Measurements from ENCODE around the gene CBY1.
"Not testable (repeated sequence)": the region's sequence is repeated elsewhere in the genome, so short reads cannot be mapped to it uniquely, and the experiment has no call there.

Gene CBY1

DNA sequence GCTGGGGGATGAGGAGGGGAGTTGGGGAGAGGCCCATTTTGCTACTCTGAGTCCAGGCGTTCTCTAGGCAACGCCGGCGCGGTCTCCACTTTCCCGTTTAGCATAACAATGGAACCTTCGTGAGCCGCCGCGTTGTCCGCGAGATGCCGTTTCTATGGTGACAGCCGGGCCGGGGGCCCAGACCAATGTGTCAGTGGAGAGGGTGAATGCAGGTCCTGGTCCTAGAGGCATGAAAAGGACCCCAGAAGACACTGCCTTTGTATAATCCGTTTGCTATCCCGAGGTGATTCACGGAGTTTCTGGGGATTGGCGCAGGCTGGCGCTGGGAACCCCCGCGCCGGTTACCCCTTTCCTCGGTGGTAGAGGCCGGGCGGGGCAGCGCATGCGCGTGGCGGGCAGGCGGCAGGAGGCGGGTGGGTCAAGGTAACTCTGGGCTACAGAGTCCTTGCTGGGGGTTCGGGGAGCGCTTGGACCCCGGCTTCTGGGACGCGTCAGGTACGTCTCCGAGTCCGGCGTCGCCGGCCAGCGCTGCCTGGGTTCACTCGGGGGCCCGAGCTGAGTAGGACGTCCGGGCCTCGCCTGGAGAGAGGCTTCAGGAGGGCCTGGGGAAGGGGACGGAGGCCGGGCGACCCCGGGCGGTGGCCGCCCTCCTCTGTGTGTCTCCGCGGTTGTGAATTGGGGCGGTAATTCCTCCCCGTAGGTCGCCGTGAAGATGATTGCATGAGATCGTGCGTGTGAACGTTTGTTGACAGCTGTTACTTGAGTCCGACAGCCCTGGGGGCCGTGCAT is at the start of gene CBY1, which contains the start of gene FAM227A:
TSS of gene CBY1 (plus strand) at position 383 of the 789 bp plus-strand sequence. CDS start 11,417 bp downstream, outside the sequence.
TSS of gene FAM227A (minus strand) at position 137 of the 789 bp plus-strand sequence. CDS start 6,224 bp downstream, outside the sequence.
- DNase-seq (ENCODE audit: low spot score): peak; percentile 90

DNA sequence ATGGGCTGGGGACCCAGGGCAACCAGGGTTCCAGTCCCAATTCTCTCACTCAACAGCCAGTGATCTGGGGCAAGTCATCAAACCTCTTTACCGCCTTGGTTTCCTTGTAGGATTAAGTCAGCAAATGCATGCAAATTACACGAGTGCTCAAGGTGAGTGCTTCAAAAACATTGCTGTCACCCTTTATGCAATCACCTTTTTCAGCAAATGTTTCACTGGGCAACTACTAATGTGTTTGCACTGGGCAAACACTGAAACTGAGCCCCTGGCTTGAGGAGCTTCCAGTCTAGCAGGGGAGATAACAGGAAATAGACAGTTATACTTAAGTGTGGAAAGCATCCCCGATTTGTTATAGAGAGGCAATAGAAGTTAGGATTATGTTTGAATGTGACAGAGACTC is 48.8 kb upstream of the CBY1 start:
- no peak for DNase-seq (ENCODE audit: low spot score)

DNA sequence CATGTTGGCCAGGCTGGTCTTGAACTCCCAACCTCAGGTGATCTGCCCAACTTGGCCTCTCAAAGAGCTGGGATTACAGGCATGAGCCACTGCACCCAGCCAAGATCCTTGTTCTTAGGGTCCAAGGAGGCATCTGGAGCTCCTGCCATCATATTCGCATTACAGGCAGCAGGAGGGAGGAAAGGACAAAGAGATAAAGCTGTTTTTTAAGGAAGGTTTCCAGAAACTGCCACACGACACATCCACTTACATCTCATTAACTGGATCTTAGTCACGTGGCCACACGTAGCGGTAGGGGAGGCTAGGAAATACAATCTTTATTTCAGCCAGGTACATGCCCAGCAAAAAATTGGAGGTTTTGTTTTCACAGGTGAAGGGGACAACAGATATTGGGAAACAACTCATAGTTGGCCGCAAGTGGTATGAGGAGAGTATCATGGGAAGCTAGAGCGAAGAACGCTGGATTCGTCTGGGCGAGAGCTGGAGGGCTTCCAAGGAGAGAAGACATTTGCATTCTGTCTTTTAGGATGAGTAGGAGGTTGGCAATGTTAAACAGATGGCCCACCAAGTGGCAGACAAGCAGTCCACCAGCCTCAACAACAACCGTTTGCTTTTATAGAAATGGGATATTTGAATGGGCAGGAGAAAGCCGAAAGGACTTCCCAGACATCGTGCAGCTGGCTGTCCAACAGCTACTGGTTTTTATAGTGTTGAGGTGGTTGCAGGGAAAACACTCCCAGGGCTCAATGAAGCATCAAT is 47.3 kb upstream of the CBY1 start:
- DNase-seq (ENCODE audit: low spot score): no peak

DNA sequence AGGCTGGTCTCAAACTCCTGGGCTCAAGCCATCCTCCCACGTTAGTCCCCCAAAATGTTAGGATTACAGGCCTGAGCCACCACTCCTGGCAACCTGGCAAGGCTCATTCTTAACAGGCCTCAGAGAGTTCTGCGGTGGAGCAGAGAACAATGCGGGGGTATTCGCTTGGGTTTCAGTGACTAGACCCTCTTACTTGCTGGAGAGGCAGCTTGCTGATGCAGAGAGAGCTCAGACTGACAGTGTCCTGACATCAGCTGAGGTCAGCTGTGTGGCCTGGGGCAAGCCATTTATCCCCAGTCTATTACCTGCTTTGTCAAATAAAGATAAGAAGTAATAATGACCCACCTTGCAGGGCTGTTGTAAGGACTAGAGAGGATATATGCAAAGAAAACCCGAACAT is 46.2 kb upstream of the CBY1 start:
- no peak for DNase-seq (ENCODE audit: low spot score)

DNA sequence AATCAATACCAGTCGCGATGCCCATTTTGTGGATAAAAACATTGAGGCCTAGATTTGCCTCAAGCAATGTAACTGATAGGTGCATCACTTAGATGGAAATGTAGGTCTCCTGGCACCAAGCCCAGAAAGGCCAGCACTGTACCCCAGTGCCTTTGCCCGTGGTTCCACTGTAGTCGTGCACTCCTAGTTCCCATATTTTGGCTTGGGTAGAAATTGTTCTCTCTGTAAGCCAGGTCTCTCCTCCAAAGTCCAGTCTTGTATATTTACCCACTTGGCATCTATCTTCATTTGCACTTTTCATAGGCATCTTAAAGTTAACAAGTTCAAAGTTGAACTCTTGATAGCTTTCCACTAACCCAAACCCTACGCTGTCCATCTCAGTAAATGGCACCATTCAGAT is 44.9 kb upstream of the CBY1 start:
- no peak for DNase-seq (ENCODE audit: low spot score)

DNA sequence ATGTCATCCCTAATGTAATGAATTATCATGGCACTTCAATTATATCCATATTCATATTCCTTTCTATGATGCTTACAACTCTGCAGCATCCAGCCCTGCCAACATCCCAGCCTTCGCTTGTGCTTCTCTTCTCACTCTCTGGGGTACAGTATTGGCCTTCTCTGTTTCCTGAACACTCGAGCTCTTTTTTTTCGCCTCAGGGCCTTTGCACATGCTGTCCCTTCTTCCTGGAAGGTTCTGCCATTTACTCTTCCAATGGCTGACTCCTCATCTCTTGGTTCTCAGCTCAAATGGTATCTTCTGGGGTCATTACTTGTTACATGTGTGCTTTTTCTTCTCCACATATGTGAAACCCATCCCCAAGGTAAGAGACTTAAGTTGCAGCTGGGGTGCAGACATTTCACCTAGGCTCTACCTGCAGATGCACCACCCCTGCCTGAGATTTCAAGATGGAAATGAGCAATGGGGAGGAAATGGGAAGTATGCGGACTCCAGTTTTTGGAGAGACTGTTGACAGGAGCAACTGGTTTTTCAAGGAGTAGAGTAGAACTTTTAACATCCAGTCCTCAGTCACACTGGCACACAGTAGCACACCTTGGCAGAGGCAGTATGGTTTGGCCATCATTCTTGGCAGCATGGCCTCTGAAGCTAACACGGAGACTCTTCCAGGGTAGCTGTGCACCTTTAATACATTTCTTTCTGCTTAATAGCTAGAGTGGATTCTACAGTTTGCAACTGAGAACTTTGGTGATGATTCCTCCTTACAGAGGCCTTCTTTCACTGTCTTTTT is 44.0 kb upstream of the CBY1 start:
- no peak for DNase-seq (ENCODE audit: low spot score)

DNA sequence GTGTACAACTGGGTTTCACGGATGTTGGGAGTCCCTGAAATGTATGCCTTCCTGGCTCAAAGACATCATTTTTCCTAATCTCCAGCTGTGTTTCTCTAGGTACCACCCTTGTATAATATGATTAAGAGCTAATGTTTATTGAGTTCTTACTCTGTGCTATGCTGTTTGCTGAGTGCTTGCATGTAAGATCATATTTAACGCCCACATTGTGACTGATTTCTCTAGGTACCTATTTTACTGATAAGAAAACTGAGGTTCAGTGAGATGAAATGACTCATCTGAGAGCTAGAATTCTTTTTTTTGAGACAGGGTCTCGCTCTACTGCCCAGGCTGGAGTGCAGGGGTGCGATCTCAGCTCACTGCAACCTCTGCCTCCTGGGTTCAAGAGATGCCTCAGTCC is 42.9 kb upstream of the CBY1 start:
- no peak for DNase-seq (ENCODE audit: low spot score)

DNA sequence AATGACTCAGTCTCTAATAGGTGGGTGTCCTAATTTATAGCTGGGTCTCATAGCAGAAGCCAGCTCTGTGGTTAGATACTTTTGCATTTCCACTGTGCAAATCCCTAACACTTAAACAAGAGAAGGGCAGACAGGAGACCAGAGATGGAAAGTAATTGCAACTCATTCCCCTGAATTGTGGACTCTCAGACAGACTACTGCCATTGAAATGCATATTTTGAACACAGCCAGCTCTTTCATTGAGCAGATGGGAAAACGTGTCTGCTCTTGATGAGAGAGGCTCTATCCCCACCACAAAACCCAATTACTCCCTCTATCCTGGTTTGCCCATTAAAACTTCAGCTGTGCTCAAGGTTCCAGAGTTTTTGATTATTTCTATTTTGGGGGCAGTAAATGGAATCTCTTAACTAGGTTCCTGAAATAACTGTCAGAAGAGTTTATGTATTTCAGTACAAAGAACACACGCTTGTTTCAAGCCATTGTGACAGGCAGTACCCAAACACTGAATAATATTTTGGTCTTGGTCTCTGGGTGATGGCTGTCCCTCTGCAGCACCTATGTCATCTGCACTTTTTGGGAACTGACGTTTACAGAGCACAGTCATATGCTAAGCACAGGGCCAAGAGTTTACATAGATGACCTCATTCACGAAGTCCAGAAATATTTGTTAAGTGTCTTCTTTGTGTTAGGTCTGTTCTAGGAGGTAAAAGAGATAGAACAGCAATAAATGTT is 41.9 kb upstream of the CBY1 start:
- no peak for DNase-seq (ENCODE audit: low spot score)

DNA sequence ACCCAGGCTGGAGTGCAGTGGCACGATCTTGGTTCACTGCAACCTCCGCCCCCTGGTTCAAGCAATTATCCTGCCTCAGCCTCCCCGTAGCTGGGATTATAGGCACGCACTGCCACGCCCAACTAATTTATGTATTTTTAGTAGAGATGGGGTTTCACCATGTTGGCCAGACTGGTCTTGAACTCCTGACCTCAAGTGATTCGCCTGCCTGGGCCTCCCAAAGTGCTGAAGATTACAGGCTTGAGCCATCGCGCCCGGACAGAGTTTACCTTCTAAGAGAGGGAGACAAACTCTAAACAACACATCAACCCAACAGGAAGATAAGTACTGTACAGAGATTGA is 41.4 kb upstream of the CBY1 start:
- DNase-seq (ENCODE audit: low spot score): not testable (repeated sequence)

DNA sequence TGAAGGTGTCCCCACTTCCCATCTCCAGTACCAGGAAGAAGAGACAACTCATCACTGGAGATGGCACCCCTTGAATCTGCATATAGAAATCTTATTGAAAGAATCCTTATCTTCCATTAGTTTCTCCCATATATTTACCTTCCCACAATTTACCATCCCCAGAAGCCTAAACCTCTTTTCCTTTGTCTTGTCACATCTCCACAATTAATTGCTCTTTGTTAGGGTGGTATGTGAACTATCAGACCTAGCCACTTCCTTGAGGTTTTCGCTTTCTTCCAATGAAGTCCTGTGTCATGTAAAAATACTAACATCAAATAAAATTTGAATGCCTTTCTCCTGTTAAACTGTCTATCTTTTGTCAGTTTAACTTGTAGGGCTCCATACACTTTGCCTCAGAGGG is 38.2 kb upstream of the CBY1 start:
- DNase-seq (ENCODE audit: low spot score): no peak

DNA sequence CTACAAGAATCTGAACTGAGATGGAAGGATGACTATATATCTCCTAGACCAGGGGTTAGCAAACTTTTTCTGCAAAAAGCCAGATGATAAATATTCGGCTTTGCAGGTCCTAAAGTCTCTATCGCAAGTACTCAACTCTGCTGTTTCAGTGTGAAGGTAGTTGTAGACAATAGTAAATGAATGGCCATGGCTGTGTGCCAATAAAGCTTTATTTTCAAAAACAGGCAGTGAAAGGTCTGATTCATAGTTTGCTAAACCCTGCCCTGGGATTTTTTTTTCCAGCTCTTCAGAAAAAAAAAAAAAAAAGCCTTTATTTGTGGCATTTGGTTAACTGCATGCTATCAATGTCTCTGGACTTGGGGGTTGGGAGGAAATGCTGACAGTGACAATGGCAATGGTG is 37.8 kb upstream of the CBY1 start:
- no peak for DNase-seq (ENCODE audit: low spot score)

DNA sequence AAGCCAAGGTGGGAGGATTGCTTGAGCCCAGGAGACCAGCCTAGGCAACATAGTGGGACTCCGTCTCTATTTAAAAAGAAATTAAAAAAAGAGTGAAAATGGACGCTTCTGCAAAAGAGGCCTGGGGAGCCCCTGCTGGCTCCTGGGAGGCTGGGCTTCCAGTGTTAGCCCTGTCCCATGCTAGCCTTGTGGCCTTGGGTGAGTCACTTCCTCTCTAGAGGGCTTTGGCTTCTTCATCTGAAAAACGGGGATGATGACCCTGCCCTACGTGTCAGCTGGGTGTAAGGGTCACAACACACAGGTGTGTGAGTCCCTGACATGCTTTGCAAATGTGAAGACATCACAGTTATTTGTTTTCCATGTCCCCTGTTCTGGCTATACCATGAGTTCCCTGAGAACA is 33.1 kb upstream of the CBY1 start:
- no peak for DNase-seq (ENCODE audit: low spot score)

DNA sequence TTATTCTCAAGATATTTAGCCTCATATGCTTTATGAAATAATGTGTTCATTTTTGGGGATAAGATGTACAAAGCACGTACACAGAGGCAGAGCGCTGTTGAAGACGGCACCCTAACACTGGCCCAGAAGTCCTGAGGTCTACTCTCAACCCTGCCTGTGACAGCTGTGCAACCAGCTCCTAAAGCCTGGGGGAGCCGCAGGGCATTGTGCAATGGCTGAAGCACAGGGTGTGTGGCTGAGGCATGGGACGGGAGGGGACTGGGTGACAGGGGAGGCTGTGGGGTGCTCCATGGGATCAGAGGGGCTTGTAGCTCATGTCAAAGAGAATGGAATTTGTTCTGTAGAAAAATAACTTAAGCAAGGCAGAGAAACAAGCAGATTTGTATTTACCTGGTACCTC is 28.0 kb upstream of the CBY1 start:
- no peak for DNase-seq (ENCODE audit: low spot score)

DNA sequence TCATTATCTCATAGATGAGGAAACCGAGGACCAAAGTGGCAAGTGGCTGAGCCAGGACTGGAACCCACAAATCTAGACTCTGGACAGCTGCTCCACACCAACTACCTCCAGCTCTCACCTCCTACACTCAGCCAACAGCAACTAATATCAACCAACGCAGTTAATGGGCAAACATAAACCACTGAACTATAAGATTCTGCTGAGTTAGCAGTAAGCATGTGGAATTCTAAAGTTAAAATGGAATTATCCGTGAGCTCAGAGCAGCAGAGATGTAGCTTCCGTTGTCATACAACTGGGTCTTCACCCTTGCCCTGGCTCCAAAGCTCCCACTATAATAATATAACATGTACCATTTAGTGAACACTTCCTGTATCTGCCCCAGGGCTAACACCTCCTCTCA is 27.3 kb upstream of the CBY1 start:
- no peak for DNase-seq (ENCODE audit: low spot score)

DNA sequence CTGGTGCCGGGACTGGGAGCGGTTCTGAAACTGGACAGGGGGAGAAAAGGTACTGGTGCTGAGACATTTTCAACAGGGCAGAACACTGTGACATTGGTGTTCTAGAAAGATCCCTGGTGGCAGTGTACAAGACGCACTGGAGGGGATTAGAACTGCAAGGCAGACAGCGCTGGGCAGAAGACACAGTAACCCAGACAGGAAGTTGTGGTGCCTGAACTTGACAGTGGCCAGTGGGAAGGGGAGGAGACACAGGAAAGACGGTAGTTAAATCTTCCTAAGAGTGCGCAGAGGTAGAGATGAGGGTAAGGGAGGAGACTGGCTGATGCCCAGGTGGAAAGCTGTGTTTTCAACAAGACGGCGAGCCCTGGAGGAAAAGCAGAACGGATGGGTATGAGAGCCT is 24.7 kb upstream of the CBY1 start:
- no peak for DNase-seq (ENCODE audit: low spot score)

DNA sequence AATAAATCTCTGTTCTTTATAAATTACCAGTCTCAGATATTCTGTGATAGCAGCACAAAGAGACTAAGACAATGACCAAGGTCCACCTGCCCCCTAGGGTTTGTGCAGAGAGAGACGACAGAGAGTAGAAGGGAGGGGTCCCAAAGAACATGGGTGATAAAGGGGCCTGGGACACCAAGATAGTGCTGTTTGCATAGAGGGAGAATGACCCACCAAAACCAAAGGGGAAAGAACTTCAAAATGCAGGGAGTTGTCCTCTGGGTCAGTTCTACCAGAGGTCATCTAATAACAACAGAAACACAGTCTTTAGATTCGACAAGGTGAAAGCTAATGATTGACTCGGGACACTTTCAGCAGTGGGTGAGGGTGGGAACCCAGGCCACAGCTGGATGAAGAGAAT is 23.9 kb upstream of the CBY1 start:
- DNase-seq (ENCODE audit: low spot score): no peak

DNA sequence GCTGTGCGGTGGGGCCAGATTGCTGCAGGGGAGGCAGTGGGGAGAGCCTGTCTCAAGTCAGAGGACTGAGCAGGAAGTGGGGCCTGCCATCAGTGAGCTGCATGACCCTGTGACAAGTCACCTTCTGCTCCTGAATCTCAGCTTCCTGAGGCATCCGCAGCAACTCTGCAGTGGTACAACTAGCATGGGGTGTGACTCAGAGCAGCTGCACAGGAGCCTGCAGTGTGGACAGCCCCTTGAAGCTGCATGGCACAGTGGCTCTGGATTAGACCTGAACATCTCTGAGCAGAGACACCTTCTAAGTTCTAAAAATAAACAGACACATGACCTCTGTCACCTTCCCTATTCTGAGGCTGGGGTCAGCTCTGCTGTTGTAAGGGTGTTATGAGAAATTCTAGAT is 18.2 kb upstream of the CBY1 start:
- no peak for DNase-seq (ENCODE audit: low spot score)

DNA sequence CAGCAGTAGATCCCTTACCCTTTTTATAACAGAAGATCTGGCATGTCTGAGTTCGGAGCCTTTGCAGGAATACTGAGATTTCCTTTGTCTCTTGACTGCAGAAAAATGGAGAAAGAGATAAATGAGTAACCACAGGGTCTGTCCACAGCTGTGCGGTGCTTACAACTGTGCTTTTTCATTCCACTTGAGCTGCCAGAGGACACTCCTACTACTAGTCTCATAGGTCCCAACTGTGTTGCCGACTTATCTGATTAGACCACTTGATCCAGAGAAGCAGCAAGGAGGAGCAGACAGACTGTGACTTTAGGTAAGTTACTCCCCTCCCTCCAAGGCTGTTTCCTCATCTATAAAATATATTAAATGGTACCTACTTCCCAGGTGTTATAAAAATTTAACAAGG is 17.7 kb upstream of the CBY1 start:
- DNase-seq (ENCODE audit: low spot score): no peak

DNA sequence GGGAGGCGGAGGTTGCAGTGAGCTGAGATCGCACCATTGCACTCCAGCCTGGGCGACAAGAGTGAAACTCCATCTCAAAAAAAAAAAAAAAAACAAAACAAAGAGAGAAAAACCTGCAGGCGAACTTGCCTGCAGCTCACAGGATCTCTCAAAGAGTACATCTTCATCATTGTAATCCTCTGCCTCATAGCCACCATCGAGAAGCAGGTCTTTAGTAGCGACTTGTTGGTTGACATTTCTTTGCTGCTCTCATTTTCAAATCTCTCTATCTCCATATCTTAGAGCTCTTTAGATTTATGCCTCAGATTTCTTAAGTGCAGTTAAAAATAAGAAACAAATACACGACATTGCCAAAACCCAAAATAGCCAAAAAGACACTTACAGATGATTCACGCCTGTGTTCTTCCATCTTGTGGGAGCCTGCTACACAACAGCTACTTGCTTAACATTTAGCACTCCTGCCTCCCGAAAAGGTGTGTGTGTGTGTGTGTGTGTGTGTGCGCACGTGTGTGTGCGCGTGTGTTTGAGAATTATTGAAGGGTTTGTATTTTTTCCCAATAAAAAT is 14.9 kb upstream of the CBY1 start:
- no peak for DNase-seq (ENCODE audit: low spot score)

DNA sequence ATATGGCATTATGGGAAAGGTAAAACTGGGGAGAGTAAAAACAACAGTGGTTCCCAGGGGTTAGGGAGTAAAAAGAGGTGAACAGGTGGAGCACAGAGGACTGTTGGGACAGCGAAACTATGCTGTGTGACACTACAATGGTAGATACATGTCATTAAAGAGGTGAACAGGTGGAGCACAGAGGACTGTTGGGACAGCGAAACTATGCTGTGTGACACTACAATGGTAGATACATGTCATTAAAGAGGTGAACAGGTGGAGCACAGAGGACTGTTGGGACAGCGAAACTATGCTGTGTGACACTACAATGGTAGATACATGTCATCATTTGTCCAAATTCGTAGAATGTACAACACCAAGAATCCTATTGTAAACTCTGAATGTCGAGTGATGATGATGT is 12.2 kb upstream of the CBY1 start:
- DNase-seq (ENCODE audit: low spot score): not testable (repeated sequence)

DNA sequence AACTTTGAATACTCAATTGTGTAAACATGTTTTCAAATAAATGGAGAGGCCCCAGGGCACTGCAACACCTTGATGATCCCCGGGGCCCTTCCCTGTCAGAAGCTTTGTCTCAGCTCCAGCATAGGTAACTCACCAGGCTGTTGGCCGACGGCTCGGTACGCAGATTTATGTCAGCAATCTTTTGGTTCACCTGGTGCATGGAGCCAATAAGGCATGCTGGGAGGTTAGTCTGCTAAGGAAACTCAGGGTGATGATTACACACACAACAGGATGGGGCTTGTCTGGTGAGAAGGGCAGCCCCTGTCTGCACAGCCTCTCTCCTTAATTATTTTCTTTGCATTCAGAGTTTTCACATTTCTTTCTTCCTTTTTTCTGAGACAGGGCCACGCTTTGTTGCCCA is 11.0 kb upstream of the CBY1 start:
- DNase-seq (ENCODE audit: low spot score): no peak

Measured in SW480 (cell line).